HepG2 (cell line): ENCODE data around the gene ACSL3. TPM values are rescaled to one million over a fixed set of nuclear protein-coding genes. Genes with fewer than 3 reads are reported as not detected.
A peak's percentile ranks its signal among the peaks of the same experiment; 100 is the strongest.

ENCODE experiments used
- ARNT ChIP-seq: fragments of 450-650 bp; IDR thresholded peaks from 2 replicates; pipeline ENCODE4 v1.6.1; 2017
- CEBPG ChIP-seq: IDR thresholded peaks from 2 replicates; pipeline ENCODE4 v1.6.1; 2016
- ELF3 ChIP-seq: IDR thresholded peaks from 2 replicates; pipeline ENCODE4 v1.6.1; 2016; ENCODE audit warnings: missing genetic modification reagents, missing compliant biosample characterization
- MAFF ChIP-seq: IDR thresholded peaks from 2 replicates; pipeline ENCODE4 v1.6.1; 2011; ENCODE audit warnings: low read depth, low read length, improper control_type of control experiment
- MAFK ChIP-seq, 2 experiments: IDR thresholded peaks in 1 of 2; conservative IDR thresholded peaks in 1 of 2; 2 replicates each; pipeline ENCODE4 v1.6.1; 2011; ENCODE audit warnings: improper control_type of control experiment in 2 of 2, low read length in 2 of 2
- PAWR ChIP-seq: sonication (generic); formaldehyde crosslinking; IDR thresholded peaks from 2 replicates; pipeline ENCODE4 v1.4.0; 2020; ENCODE audit warnings: missing genetic modification reagents, mild to moderate bottlenecking, borderline replicate concordance
- SALL1 ChIP-seq: sonication (generic); formaldehyde crosslinking; IDR thresholded peaks from 2 replicates; pipeline ENCODE4 v1.8.0; 2022; ENCODE audit warnings: mild to moderate bottlenecking, missing genetic modification reagents
- SOX13 ChIP-seq, 3 experiments: fragments of 450-650 bp in 1 of 3; sonication (generic) in 1 of 3; formaldehyde crosslinking in 1 of 3; IDR thresholded peaks in 2 of 3; conservative IDR thresholded peaks in 1 of 3; 2 replicates each; pipeline versions ENCODE4 v1.5.0 to v1.6.1; 2016 to 2020; ENCODE audit warnings: antibody characterized with exemption in 1 of 3, mild to moderate bottlenecking in 1 of 3, missing compliant biosample characterization in 1 of 3, missing genetic modification reagents in 1 of 3, moderate library complexity in 1 of 3
- ZNF343 ChIP-seq: sonication (generic); formaldehyde crosslinking; IDR thresholded peaks from 2 replicates; pipeline ENCODE4 v1.4.0; 2020; ENCODE audit warnings: mild to moderate bottlenecking, missing genetic modification reagents
- ZNF891 ChIP-seq: sonication (generic); formaldehyde crosslinking; IDR thresholded peaks from 2 replicates; pipeline ENCODE4 v1.5.0; 2020; ENCODE audit warnings: mild to moderate bottlenecking, missing genetic modification reagents
- polyA plus RNA-seq, 8 experiments: library from polyadenylated mRNA; depleted of rRNA in 3 of 8; stranded (reverse) in 7 of 8; unstranded in 1 of 8; fragments of >200 nt; fragmentation: Illumina TruSeq in 4 of 8; extraction: Trizol in 4 of 8; gene quantifications; 2 replicates each; pipeline versions ENCODE4 v1.2.1 to v1.2.3, GENCODE V29; 2011 to 2016; ENCODE audit warnings: low read depth in 4 of 8, missing spikeins in 1 of 8, mixed read lengths in 1 of 8; ENCODE audit not compliant: insufficient read depth in 1 of 8
- total RNA-seq, 5 experiments: library from RNA; depleted of rRNA; stranded (reverse); fragments of >200 nt; fragmentation: Illumina TruSeq; extraction: Trizol; gene quantifications; 2 replicates each; pipeline ENCODE4 v1.2.3, GENCODE V29; 2016; ENCODE audit warnings: low read depth in 1 of 5
- TF ChIP-seq, protein P1 (sequence below): sonication (generic); formaldehyde crosslinking; IDR thresholded peaks from 2 replicates; pipeline ENCODE4 v1.8.0; 2022; ENCODE audit warnings: mild to moderate bottlenecking, missing genetic modification reagents, borderline replicate concordance
- TF ChIP-seq, protein P2 (sequence below): sonication (generic); formaldehyde crosslinking; IDR thresholded peaks from 2 replicates; pipeline ENCODE4 v1.8.0; 2022; ENCODE audit warnings: mild to moderate bottlenecking, missing genetic modification reagents, moderate library complexity
- TF ChIP-seq, protein P3 (sequence below): sonication (generic); formaldehyde crosslinking; conservative IDR thresholded peaks from 2 replicates; pipeline ENCODE4 v1.8.0; 2022; ENCODE audit warnings: low read depth, missing genetic modification reagents

Gene ACSL3
- total and polyA plus RNA-seq, 2 of the 13 experiments (the other 11 are each of a cell fraction or from before 2014, with no cell fraction given) = 305 to 365 TPM

DNA sequence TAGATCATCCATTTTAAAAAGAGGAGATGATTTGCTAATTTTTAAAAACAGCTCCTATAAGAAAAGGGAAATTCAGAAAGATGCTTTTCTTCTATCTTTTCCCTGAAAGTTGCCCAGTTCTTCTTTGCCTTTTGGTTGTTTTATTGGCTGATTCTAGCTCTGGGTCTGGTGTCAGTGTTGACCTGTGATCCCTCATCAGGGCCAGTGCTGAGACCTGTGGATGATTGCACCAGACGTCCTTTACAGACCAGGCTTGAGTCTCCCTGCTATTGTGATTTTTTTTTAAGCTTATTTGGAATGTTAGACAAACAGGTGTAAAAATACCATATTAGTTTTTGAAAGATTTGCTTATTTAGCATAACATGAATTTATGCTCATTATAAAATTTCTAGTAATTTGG lies 88.2 kb downstream of the ACSL3 start (continued):
- TF ChIP-seq, protein P1, sequence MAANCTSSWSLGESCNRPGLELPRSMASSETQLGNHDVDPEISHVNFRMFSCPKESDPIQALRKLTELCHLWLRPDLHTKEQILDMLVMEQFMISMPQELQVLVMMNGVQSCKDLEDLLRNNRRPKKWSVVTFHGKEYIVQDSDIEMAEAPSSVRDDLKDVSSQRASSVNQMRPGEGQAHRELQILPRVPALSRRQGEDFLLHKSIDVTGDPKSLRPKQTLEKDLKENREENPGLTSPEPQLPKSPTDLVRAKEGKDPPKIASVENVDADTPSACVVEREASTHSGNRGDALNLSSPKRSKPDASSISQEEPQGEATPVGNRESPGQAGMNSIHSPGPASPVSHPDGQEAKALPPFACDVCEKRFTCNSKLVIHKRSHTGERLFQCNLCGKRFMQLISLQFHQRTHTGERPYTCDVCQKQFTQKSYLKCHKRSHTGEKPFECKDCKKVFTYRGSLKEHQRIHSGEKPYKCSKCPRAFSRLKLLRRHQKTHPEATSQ = no peak
- TF ChIP-seq ELF3 (CRISPR knock-in tag) (no peak), MAFK (conservative IDR thresholded peaks at IDR 0.05 in 1 of 2, IDR thresholded peaks at IDR 0.05 in 1 of 2; ENCODE audit: low read length in 2 of 2) (peak; percentile 24 to 59; a peak in 2 of 4 replicates), ZNF891 (CRISPR knock-in tag) (no peak), ZNF343 (CRISPR knock-in tag) (no peak), PAWR (CRISPR knock-in tag) (no peak), CEBPG (CRISPR knock-in tag) (0 out of 2 replicates have a peak, but pooled peaks have one; percentile 6), ARNT (no peak), SOX13 (IDR thresholded peaks at IDR 0.05) (no peak), SOX13 (CRISPR knock-in tag; conservative IDR thresholded peaks at IDR 0.05 in 1 of 2, IDR thresholded peaks at IDR 0.05 in 1 of 2) (no peak), MAFF (peak; percentile 44; the same call in 1 of the 2 replicates), SALL1 (CRISPR knock-in tag) (no peak)
- TF ChIP-seq, protein P2, sequence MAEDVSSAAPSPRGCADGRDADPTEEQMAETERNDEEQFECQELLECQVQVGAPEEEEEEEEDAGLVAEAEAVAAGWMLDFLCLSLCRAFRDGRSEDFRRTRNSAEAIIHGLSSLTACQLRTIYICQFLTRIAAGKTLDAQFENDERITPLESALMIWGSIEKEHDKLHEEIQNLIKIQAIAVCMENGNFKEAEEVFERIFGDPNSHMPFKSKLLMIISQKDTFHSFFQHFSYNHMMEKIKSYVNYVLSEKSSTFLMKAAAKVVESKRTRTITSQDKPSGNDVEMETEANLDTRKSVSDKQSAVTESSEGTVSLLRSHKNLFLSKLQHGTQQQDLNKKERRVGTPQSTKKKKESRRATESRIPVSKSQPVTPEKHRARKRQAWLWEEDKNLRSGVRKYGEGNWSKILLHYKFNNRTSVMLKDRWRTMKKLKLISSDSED (CRISPR knock-in tag) = no peak
- TF ChIP-seq, protein P3, sequence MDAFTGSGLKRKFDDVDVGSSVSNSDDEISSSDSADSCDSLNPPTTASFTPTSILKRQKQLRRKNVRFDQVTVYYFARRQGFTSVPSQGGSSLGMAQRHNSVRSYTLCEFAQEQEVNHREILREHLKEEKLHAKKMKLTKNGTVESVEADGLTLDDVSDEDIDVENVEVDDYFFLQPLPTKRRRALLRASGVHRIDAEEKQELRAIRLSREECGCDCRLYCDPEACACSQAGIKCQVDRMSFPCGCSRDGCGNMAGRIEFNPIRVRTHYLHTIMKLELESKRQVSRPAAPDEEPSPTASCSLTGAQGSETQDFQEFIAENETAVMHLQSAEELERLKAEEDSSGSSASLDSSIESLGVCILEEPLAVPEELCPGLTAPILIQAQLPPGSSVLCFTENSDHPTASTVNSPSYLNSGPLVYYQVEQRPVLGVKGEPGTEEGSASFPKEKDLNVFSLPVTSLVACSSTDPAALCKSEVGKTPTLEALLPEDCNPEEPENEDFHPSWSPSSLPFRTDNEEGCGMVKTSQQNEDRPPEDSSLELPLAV = no peak
- TF ChIP-seq, all 625 proteins: peak for 4
